GM12891 (cell line): ENCODE data around the gene FBXO5.

Experiments
- DNase-seq: peaks from one replicate; pipeline ENCODE4 v3.0.0; 2011; ENCODE audit warnings: low spot score; ENCODE audit not compliant: insufficient read length
- FAIRE-seq: peaks from 2 replicates; lab custom pipeline; 2011; peaks lifted over from hg19 to GRCh38; lab: Jason Lieb, UNC
- PAX5 ChIP-seq: IDR thresholded peaks from 2 replicates; pipeline ENCODE4 v1.6.1; 2011; ENCODE audit warnings: low read length, moderate library complexity, mild to moderate bottlenecking; ENCODE audit not compliant: insufficient read depth, severe bottlenecking
- POLR2A ChIP-seq: IDR thresholded peaks from 2 replicates; pipeline ENCODE4 v1.6.1; 2011; ENCODE audit warnings: low read depth, low read length, control low read depth
- POLR2AphosphoS5 ChIP-seq: IDR thresholded peaks from 2 replicates; pipeline ENCODE4 v1.6.1; 2011; ENCODE audit warnings: low read depth, low read length, control low read depth
- POU2F2 ChIP-seq: IDR thresholded peaks from 2 replicates; pipeline ENCODE4 v1.6.1; 2011; ENCODE audit warnings: low read depth, mild to moderate bottlenecking, control low read depth, low read length, moderate library complexity
- SPI1 ChIP-seq: IDR thresholded peaks from 2 replicates; pipeline ENCODE4 v1.6.1; 2011; ENCODE audit warnings: low read depth, low read length, control low read depth
- TAF1 ChIP-seq: IDR thresholded peaks from 2 replicates; pipeline ENCODE4 v1.6.1; 2011; ENCODE audit warnings: low read depth, low read length, control low read depth

Gene FBXO5

GRCh38 chr6:152959333-152959732, 23.5 kb downstream of the FBXO5 start:
- DNase-seq (no peak), FAIRE-seq (no peak)
- TF ChIP-seq POU2F2 (no peak), TAF1 (no peak), POLR2AphosphoS5 (no peak), PAX5 (no peak), SPI1 (no peak), POLR2A (no peak)

- FAIRE-seq: no peak
- no peak for TF ChIP-seq PAX5
- TF ChIP-seq TAF1: no peak
- TF ChIP-seq SPI1: no peak
- TF ChIP-seq POLR2A: no peak
- no peak for TF ChIP-seq POLR2AphosphoS5
- TF ChIP-seq POU2F2: no peak
- no peak for DNase-seq
Measured at GRCh38 chr6:152957796-152958195, 25.0 kb downstream of the FBXO5 start.

GRCh38 chr6:152954443-152954842, 28.4 kb downstream of the FBXO5 start:
- DNase-seq: no peak
- TF ChIP-seq POLR2A (no peak), SPI1 (no peak), TAF1 (no peak)
- FAIRE-seq: no peak

GRCh38 chr6:152952866-152953509, 29.9 kb downstream of the FBXO5 start:
- TF ChIP-seq POU2F2 (no peak), POLR2A (no peak), SPI1 (no peak), POLR2AphosphoS5 (no peak), PAX5 (no peak), TAF1 (no peak)
- FAIRE-seq (no peak), DNase-seq (no peak)

GRCh38 chr6:152952045-152952444, 30.8 kb downstream of the FBXO5 start:
- TF ChIP-seq POLR2A: no peak
- TF ChIP-seq PAX5: no peak
- no peak for TF ChIP-seq POLR2AphosphoS5
- TF ChIP-seq POU2F2: no peak
- TF ChIP-seq SPI1: no peak
- no peak for TF ChIP-seq TAF1
- DNase-seq (no peak), FAIRE-seq (no peak)

- no peak for DNase-seq
- no peak for FAIRE-seq
- no peak for TF ChIP-seq POLR2AphosphoS5
- no peak for TF ChIP-seq TAF1
- TF ChIP-seq POLR2A: no peak
- no peak for TF ChIP-seq SPI1
- TF ChIP-seq POU2F2: no peak
- no peak for TF ChIP-seq PAX5
Measured at GRCh38 chr6:152950240-152950639, 32.6 kb downstream of the FBXO5 start.

GRCh38 chr6:152948150-152948768, 34.6 kb downstream of the FBXO5 start:
- FAIRE-seq (peak; percentile 74), DNase-seq (no peak)
- no peak for TF ChIP-seq POU2F2
- TF ChIP-seq TAF1: no peak
- no peak for TF ChIP-seq SPI1
- no peak for TF ChIP-seq POLR2AphosphoS5
- TF ChIP-seq POLR2A: no peak
- no peak for TF ChIP-seq PAX5

- no peak for DNase-seq
- no peak for TF ChIP-seq POU2F2
- no peak for TF ChIP-seq PAX5
- TF ChIP-seq POLR2AphosphoS5: no peak
- TF ChIP-seq TAF1: no peak
- no peak for TF ChIP-seq POLR2A
- TF ChIP-seq SPI1: no peak
- no peak for FAIRE-seq
Measured at GRCh38 chr6:152946995-152947394, 35.8 kb downstream of the FBXO5 start.

GRCh38 chr6:152946484-152946883, 36.4 kb downstream of the FBXO5 start:
- no peak for TF ChIP-seq TAF1
- no peak for TF ChIP-seq POU2F2
- no peak for TF ChIP-seq POLR2AphosphoS5
- TF ChIP-seq POLR2A: no peak
- no peak for TF ChIP-seq SPI1
- TF ChIP-seq PAX5: no peak
- no peak for FAIRE-seq
- DNase-seq: no peak
